Fibroblast of the conjunctiva (primary cell): ENCODE data around the gene GTPBP6.
"Not testable (repeated sequence)": the region's sequence is repeated elsewhere in the genome, so short reads cannot be mapped to it uniquely, and the experiment has no call there.

Experiments
- DNase-seq: peaks from one replicate; pipeline ENCODE4 v3.0.0-alpha.2; 2010; ENCODE audit warnings: low read depth

Gene GTPBP6

GRCh38 chrX:316351-317325, 2.0 kb downstream of the GTPBP6 start:
- no peak for DNase-seq

- DNase-seq = no peak
Measured at GRCh38 chrX:314781-315595, 3.6 kb downstream of the GTPBP6 start.

GRCh38 chrX:314049-314448, 4.5 kb downstream of the GTPBP6 start:
- no peak for DNase-seq

- no peak for DNase-seq
Measured at GRCh38 chrX:313546-313945, 5.0 kb downstream of the GTPBP6 start.

GRCh38 chrX:312621-313331, 5.8 kb downstream of the GTPBP6 start:
- DNase-seq = no peak

GRCh38 chrX:311156-312129, 7.2 kb downstream of the GTPBP6 start:
- DNase-seq = no peak

GRCh38 chrX:310621-311155, 7.9 kb downstream of the GTPBP6 start:
- DNase-seq = no peak

GRCh38 chrX:308821-309520, 9.6 kb downstream of the GTPBP6 start:
- no peak for DNase-seq

- DNase-seq = no peak
Measured at GRCh38 chrX:307261-308111, 11.1 kb downstream of the GTPBP6 start.

GRCh38 chrX:306614-307251, 11.9 kb downstream of the GTPBP6 start:
- DNase-seq = not testable (repeated sequence)

GRCh38 chrX:305781-306613, 12.6 kb downstream of the GTPBP6 start:
- DNase-seq = not testable (repeated sequence)

- DNase-seq = no peak
Measured at GRCh38 chrX:302975-303374, 15.6 kb downstream of the GTPBP6 start.

- DNase-seq = no peak
Measured at GRCh38 chrX:300334-300733, 18.3 kb downstream of the GTPBP6 start.

GRCh38 chrX:298993-299392, 19.6 kb downstream of the GTPBP6 start:
- DNase-seq = no peak

GRCh38 chrX:295136-295535, 23.5 kb downstream of the GTPBP6 start:
- no peak for DNase-seq

- no peak for DNase-seq
Measured at GRCh38 chrX:292900-293897, 25.4 kb downstream of the GTPBP6 start.
